Measurements from ENCODE around the gene ADORA2A. TPM values are rescaled to one million over a fixed set of nuclear protein-coding genes. Genes with fewer than 3 reads are reported as not detected.

ADORA2A gene
- 6.1 TPM for polyA plus RNA-seq (2012; ENCODE audit: insufficient read depth, insufficient read length)

GRCh38 chr22:24427500-24428164 is at the start of gene ADORA2A:
Gene ADORA2A, plus strand, starts transcription at chr22:24427599. Its CDS starts 5,806 bp downstream, at chr22:24433405.
- DNase-seq (ENCODE audit: low read depth, low spot score) = peak; percentile 90

GRCh38 chr22:24379536-24379935 is 47.9 kb upstream of the ADORA2A start:
- no peak overlapping the region for H3K4me3 ChIP-seq (ENCODE audit: low read length)
- DNase-seq (ENCODE audit: low read depth, low spot score) = peak; percentile 91

More at GRCh38 chr22:24427500-24428164, at the start of gene ADORA2A:
- H3K4me3 ChIP-seq (ENCODE audit: low read length) = peak within 1 kb of the TSS; percentile 37

GRCh38 chr22:24380220-24380904 is 47.0 kb upstream of the ADORA2A start:
- DNase-seq (ENCODE audit: low read depth, low spot score) = no peak
- H3K4me3 ChIP-seq (ENCODE audit: low read length) = no peak overlapping the region

GRCh38 chr22:24380905-24381230 is 46.5 kb upstream of the ADORA2A start:
- no peak for DNase-seq (ENCODE audit: low read depth, low spot score)
- no peak overlapping the region for H3K4me3 ChIP-seq (ENCODE audit: low read length)

- no peak overlapping the region for H3K4me3 ChIP-seq (ENCODE audit: low read length)
- no peak for DNase-seq (ENCODE audit: low read depth, low spot score)
Observed at GRCh38 chr22:24383061-24383460, 44.3 kb upstream of the ADORA2A start.

- H3K4me3 ChIP-seq (ENCODE audit: low read length) = no peak overlapping the region
- DNase-seq (ENCODE audit: low read depth, low spot score) = no peak
Observed at GRCh38 chr22:24384131-24384530, 43.3 kb upstream of the ADORA2A start.

GRCh38 chr22:24386937-24387471 is 40.4 kb upstream of the ADORA2A start:
- H3K4me3 ChIP-seq (ENCODE audit: low read length) = no peak overlapping the region
- DNase-seq (ENCODE audit: low read depth, low spot score) = no peak

GRCh38 chr22:24389680-24390079 is 37.7 kb upstream of the ADORA2A start:
- no peak for DNase-seq (ENCODE audit: low read depth, low spot score)
- no peak overlapping the region for H3K4me3 ChIP-seq (ENCODE audit: low read length)

- no peak for DNase-seq (ENCODE audit: low read depth, low spot score)
- H3K4me3 ChIP-seq (ENCODE audit: low read length) = no peak overlapping the region
Observed at GRCh38 chr22:24390156-24390555, 37.2 kb upstream of the ADORA2A start.

GRCh38 chr22:24390576-24390975 is 36.8 kb upstream of the ADORA2A start:
- H3K4me3 ChIP-seq (ENCODE audit: low read length) = no peak overlapping the region
- no peak for DNase-seq (ENCODE audit: low read depth, low spot score)

GRCh38 chr22:24391836-24392217 is 35.6 kb upstream of the ADORA2A start:
- DNase-seq (ENCODE audit: low read depth, low spot score) = no peak
- no peak overlapping the region for H3K4me3 ChIP-seq (ENCODE audit: low read length)

- no peak for DNase-seq (ENCODE audit: low read depth, low spot score)
- H3K4me3 ChIP-seq (ENCODE audit: low read length) = no peak overlapping the region
Observed at GRCh38 chr22:24392218-24392931, 35.0 kb upstream of the ADORA2A start.

- no peak overlapping the region for H3K4me3 ChIP-seq (ENCODE audit: low read length)
- no peak for DNase-seq (ENCODE audit: low read depth, low spot score)
Observed at GRCh38 chr22:24393012-24393559, 34.3 kb upstream of the ADORA2A start.

- no peak for DNase-seq (ENCODE audit: low read depth, low spot score)
- H3K4me3 ChIP-seq (ENCODE audit: low read length) = no peak overlapping the region
Observed at GRCh38 chr22:24393848-24394247, 33.6 kb upstream of the ADORA2A start.

GRCh38 chr22:24394254-24394653 is 33.1 kb upstream of the ADORA2A start:
- H3K4me3 ChIP-seq (ENCODE audit: low read length) = no peak overlapping the region
- no peak for DNase-seq (ENCODE audit: low read depth, low spot score)

GRCh38 chr22:24398409-24398808 is 29.0 kb upstream of the ADORA2A start:
- H3K4me3 ChIP-seq (ENCODE audit: low read length) = no peak overlapping the region
- no peak for DNase-seq (ENCODE audit: low read depth, low spot score)

GRCh38 chr22:24400034-24400725 is 27.2 kb upstream of the ADORA2A start:
- no peak overlapping the region for H3K4me3 ChIP-seq (ENCODE audit: low read length)
- DNase-seq (ENCODE audit: low read depth, low spot score) = no peak

GRCh38 chr22:24400726-24401596 is 26.4 kb upstream of the ADORA2A start:
- H3K4me3 ChIP-seq (ENCODE audit: low read length) = no peak overlapping the region
- DNase-seq (ENCODE audit: low read depth, low spot score) = no peak
